Uterus (tissue), 2 donors: Measurements from ENCODE around the gene FAM184B.

Source experiments
- CTCF ChIP-seq, 4 experiments: fragments of 200-600 bp in 2 of 4; fragments of 450-650 bp in 2 of 4; sonication (generic) in 2 of 4; IDR thresholded peaks; one replicate each; pipeline ENCODE4 v1.5.1; 2016 to 2019; ENCODE audit warnings: antibody characterized with exemption in 4 of 4, mild to moderate bottlenecking in 2 of 4, moderate library complexity in 1 of 4
- POLR2A ChIP-seq, 2 donors: fragments of 450-650 bp; IDR thresholded peaks; one replicate each; pipeline ENCODE4 v1.6.1; 2016; ENCODE audit warnings: antibody characterized with exemption in 2 of 2, mild to moderate bottlenecking in 1 of 2, moderate library complexity in 1 of 2

DNA sequence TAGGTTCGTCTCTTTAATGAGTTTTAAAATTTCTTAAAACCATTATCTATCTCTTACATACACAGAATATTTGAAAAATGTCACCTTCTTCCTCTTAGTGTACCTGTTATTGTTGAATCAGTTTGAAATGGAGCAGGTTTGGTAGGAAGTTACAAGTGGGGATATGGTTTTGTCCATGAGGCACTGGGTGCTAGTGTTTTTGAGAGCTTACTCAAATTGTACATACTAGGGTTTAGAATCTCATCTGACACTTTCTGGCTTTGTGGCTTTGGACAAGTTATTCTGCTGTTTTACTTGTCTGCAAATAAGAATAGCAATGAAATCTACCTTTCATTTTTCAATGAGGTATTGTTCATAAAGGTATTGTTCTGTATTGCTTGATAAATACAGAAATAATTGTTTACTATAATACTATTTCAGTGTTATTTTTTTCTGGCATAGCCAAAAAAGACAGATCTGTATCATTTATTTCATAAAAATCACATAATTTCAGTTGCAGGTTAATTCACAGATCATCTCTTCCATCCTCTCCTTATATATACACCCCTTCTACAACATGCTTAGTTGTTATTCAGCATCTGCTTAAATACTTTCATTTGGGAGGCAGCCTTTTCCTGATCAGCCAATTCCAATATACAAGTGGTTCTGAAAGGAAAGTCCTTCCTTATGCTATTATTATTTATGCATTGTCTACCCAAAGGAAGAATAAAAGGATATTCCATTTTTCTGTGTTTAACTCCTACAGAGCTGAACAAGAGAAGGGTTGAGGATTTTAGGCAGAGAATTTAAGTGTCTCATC lies 42.6 kb upstream of the FAM184B start:
- TF ChIP-seq CTCF (IDR thresholded peaks at IDR 0.05) (no peak), POLR2A (IDR thresholded peaks at IDR 0.05) (no peak)
